NCI-H510A treated with DMSO at 0.1 percent for 48 hours (cell line): ENCODE results near the gene RAB5B.
A peak's percentile ranks its signal among the peaks of the same experiment; 100 is the strongest.

Experiments used
- DNase-seq: peaks from one replicate; lab custom pipeline; 2025; lab: John Stamatoyannopoulos, UW

Gene RAB5B, protein sequence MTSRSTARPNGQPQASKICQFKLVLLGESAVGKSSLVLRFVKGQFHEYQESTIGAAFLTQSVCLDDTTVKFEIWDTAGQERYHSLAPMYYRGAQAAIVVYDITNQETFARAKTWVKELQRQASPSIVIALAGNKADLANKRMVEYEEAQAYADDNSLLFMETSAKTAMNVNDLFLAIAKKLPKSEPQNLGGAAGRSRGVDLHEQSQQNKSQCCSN

DNA sequence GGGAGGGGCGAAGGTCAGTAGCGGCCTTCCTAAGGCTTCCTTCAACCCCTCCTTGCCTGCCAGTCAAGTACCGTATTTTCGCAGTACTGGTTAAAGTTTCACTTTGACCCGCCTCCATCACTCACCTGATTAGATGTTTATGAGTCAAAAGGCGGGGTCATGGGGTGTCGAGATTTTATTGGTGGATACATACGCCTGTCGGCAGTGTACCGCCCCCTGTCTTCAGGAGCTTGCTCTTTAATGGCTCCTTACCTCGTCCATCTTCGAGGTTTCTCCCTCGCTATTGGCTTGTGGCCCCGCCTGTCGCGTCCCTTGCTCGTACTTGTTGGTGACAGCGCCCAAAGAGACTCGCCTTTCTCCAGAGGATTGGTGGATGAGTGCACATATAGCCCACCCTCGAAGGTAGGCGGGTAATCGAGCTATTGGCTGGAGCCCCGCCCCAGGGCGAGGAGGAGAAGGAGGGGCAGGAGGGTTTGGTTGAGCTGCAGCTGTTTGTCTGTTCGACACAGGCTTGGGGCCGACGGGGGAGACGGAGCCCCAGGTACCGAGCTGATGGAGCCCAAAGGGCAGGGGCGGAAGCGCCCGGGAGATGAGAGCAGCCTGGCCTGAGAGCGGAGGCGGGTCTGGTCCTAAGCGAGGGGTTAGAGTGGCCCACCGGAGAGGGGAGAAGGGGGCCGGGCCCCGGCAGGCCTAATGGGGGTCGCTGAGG is at the start of gene RAB5B:
Gene RAB5B, plus strand, starts transcription at position 480 of the 709 bp plus-strand sequence. CDS start 12,883 bp downstream, outside the sequence.
- peak; percentile 99 for DNase-seq

DNA sequence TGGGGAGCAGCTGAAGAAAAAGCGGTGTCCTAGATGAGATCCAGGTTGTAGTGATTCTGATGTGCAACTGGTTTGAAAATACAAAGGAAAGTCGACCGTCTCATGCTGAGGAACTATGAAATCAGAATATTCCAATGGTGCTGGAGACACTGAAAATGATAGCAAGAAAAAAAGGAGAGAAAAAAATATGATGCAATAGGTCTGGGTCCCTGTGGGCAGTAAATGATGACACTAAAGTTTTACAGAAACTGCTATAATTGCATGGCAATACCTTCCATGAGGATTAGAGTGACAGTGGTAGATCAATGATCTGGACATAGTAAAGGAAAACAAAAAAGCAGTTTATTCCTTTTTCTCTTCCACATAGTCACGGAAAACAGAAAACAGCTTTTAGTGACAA is 48.5 kb upstream of the RAB5B start:
- DNase-seq = no peak

DNA sequence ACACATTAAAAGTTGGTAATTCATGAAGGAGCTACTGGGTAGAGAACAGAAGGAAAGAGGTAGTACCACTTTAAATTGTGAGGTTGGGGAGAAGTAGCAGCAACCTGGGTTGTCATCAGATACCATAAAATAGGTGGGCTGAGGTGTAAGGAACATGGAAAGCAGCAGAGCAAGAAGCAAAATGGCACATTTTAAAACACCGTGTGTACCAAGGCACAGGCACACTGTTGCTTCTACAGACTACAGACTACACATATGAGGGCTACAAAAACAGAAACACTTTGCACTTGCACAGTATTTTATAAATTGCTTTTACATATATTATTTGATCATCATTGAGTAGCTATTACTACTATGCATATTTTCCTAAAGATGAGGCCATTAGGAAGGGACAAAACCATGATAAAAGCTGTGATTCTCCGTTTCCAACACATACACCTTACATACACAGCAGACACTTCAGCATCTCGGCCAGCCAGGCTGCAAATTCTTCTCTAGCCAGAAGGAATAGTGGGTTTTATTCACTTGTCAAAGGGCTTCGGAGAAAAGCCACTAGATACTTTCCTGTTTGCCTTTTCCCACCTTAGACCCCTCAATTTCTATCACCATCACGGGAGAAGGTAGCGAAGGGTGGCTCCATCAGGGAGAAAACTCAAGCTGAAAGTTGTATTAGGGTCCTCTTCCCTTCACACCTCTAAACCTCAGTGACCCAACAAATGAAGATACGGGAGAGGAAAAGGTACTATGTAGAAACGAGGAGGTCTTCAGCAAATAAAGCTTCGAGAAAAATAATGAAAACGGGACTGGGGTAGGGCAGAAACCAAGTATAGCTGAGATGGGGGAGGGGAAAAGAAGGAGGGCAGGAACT is 47.8 kb upstream of the RAB5B start:
- no peak for DNase-seq

DNA sequence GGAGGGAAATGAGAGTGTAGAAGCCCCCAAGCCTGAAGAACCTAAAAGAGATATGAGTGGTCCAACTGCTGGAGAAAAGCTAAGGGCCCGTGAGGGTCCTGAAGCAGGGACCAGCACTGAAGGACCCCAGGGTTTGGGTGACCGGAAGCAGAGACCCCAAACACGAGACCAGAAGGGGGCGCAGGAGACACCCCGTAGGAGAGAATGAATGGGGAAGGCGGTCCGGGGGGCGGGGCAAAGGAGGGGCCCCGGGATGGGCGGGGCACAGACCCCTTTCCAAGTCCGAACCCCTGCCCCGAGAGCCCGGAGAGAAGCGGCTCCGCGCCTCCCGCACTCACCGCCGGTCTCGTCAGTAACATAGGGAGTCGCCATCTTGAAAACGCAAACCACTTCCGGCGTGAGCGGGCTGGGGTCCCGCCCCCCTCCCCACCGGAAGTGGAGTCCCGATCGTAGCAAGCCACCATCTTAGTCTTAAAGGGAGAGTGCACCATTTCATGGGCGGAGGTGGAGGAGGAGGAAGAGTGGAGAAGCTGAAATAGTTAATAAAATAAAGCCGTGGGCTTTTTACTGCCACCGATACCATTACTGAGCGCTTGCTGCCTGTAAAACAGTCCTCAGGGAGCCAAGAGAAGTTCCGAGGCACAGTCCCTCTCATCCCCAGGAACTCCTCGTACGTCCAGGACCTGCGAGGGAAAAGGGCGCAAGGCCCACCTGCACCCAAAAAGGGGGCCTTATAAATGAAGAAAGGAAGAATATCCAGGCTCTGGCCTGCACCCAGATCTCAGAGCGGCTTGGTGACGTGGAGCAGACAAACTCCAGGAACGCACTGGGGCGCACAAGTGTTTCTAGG is 46.9 kb upstream of the RAB5B start:
- peak; percentile 93 for DNase-seq

DNA sequence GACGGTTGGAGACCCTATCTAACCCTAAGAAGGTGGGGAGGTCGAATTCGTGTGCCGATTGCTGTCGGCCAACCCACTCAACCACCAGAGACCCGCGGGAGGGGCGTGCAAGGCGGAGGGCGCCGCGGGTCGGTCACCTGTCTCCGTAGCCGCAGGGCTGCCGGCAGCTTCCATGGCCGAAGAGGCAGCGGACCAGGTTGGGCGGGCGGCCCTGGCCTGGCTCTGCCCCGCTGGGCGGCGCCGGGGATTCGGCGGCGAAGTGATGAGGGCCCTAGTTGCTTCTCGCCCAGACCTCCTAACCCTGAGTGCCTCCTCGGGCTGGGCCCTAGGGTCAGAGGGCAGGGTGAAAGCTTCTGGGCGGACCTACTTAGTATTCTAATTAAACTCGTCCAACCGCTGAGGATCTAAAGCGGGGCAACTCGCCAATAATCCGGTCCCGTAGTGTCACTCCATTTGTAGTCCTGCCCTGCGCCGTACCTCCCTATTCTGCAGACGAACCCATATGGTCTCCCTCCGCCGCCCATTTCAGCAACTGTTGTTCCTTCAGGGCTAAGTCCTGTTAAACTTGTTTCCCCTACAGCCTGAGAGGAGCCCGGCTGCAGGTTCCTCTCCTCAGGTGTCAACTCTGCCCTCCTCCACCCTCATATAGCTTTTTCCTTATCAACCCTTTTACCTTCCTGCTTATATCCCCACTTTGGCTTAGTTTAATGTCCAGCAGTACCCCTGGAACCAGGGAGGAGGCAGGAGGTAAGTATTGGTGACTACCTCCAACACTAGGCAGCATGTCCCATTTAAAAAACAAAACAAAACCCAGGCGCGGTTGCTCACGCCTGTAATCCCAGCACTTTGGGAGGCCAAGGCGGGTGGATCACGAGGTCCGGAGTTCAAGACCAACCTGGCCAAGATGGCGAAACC is 46.0 kb upstream of the RAB5B start, which contains the start of gene PYM1:
Gene PYM1, minus strand, starts transcription at position 307 of the 915 bp plus-strand sequence. Its CDS starts 133 bp downstream, at position 174.
- DNase-seq = peak; percentile 74

DNA sequence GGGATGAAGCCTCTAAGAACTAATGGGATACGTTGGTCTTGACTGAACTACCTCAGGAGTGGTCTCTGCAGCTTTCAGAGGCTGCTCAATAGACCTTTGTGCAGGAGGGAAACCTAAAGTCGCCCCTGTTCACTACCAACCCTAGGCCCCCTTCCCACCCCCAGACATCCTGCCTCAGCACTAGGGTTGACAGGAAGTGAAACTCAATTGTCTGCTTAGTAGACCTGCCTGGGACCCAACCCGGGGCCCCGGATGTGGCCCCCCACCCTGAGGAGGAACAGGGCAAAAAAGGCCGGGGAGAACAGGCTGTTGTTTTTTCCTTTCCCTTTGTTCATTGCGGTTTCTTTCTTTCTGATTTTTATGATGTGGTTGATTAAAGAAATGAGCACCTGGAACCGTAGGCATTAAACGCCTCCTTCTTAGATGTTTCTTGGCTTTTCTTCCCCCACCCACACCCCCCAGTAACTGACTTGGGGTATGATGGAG is 44.5 kb upstream of the RAB5B start:
- no peak for DNase-seq

DNA sequence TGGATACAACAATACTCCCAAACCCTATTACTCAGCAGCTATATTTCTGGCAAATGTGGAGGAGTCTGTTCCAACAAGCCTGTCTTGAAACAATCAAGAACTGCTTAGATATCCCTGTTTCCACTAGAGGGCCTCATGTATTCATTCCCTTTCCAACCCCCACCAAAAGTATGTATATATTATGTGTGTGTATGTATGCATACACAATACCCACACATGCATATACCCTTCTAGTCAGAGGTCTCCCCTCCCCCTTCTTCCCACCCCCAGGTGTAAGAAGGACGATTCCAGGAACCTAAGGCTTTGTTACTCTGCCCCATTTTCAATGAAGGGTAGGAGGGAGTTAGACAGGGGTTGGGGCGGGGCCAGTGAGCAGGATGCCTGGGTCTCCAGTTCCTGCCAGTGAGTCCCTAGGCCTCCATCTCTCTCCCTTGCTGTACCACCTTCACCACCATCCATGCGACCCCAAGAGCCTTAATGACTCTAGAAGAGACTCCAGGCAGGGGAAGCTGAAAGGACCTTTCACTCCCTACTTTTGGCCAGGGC is 43.0 kb upstream of the RAB5B start, which contains the start of gene DGKA:
Gene DGKA, plus strand, starts transcription at position 392 of the 546 bp plus-strand sequence. CDS start 5,342 bp downstream, outside the sequence.
- DNase-seq = peak; percentile 70

DNA sequence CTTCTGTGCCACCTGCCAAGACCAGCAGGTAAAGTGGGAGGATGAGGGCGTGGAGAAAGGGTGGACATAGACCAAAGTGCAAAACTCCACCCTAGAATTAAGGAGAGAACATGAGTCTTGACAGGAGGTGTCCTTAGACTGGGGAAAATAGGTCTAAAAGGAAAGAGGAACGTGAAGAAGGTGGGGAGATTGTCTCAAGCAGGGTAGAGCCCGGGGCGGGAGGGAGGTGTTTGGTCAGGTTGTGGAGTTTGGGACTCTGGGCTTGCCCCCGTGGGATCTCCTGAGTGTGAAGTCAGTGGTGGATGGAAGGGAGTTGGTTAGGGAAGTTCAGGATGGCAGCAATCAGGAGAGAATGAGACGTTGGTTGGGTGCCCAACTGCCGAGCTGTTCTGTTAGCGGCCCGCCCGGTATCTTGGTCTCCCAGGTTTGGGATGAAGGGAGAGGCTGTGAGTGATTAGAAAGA is 42.5 kb upstream of the RAB5B start:
- DNase-seq = no peak

DNA sequence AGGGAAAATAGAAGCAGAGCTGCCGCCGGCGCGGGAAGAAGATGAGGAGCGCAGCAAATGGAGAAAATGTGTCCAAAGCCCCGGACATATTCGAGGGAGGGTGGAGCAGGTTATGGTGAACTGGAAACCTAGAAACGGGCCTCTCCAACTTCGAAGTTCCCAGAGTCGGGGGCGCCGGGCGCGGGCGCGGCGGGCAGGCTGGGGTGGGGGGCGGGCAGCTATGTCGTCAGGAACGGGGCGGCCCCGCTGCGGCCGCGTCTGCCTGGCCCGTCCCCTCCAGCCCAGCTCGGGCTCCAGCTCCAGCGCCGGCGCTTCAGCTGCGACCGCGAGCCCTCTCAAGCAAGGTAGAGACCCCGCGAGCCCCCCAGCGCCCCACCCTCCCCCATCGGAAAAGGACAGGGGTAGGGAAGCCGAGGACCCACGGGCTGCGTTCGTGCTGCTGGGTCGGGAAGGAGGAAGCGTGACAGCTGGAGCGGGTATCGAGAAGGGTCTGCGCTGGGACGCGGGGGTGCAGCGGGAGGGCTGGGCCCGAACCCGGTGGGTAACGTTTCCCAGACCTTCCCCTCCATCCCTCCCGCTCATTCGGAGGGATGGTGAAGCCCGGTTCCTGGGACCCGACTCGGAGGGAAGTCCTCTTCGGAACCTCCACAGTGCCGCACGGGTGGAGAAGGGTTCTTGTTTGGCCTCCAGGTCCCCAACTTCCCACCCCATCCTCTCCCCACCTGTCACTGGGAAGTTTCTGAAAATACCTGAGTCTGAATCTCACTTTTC is 41.9 kb upstream of the RAB5B start:
- DNase-seq = peak; percentile 58

DNA sequence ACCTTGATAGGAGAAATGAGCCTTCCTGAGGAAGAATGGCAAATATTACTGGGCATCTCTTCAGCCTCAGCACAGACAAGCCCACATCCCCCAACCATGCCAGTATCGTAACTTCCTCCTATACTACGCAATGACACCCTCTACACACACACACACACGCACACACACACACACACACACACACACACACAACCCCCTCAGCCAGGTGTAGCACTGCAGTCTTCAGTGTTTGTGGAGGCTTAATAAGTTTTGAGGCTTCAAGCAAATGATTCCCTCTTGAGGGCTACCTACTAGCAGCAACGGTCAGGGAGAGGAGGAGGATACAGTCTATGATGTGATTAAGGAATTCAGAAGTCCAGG is 41.3 kb upstream of the RAB5B start:
- no peak for DNase-seq

DNA sequence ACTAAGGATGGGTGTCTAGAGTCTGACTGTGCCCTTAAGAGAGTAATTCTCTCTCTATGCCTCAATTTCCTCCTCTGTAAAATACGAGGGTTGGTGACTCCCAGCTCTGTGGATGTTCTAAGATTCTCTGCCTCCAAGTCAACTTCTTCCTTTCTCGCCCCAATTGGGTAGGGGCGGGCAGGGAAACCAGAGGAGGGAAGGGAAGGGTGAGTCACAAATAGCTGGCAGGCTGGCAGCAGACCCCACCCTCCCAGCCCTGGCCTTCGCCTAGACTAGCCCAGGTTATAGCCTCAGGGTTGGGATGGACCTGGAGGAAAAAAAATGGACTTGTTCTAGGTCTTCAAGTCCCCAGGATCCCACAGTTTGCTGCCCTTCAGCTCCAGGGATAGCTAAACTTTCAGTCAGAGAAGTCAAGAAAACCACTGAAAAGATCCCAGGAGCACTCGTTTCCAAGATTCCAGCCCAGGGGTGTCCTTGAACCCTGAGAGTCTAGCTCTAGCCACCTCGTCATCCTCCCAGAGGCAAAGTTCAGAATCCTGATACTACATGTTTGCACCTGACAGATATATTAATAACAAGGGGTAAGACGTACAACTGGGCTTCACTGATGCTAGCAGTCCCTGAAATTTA is 40.6 kb upstream of the RAB5B start:
- DNase-seq = no peak

DNA sequence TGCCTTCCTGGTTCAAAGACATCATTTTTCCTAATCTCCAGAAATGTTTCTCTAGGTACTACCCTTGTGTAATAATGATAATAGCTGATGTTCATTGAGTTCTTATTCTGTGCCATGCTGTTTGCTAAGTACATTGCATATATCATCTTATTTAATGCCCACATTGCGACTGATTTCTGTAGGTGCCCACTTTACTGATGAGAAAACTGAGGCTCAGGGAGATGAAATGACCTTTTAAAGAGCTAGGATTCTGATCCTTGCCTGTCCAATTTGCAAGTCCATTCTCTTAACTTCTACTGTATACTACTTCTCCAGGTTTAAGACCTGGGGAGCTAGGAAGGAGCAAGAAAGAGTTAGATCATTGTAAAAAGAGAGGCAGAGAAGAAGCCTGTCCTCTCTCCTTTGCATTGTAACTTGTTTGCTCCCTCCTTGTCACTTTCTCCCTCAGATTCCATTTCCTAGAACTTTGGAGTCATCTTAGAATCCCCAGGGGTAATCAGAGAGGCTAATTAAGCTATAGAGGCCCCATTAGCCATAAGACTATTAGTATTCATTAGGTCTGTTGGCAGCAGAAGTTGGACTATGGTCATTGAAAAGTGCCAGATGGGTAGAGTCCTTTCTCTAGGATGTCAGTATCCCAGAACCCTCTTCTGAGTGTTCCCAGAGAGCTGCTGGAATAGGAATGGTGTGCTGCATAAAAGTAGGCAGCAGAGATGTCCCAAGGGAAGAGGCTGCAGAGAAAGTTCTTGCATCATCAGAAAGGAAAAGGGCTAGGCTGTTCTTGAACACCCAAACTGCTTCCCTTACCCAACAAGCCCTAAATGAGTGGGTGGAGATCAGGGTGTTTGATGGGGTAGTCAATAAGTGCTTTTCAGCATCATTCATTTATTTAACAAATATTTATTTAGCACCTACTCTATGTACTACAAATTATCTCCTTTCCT is 39.8 kb upstream of the RAB5B start:
- no peak for DNase-seq

DNA sequence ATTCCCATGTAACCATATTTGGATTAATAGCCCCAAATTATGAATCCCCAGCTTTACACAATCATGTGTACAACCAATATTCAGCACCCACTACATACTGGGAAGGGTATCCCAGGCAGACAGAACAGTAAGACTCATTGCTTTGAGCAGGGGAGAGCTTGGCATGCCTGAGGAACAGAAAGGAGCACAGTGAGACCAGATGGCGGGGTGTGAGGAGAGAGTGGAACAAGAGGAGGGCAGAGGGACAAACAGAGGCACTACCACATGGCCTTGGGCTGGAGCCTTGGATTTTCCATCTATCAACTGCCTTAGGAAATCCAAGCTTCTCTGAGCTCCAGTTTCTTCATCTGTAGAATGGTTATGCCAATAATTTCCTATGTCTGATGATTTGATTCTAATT is 39.1 kb upstream of the RAB5B start:
- DNase-seq = no peak

DNA sequence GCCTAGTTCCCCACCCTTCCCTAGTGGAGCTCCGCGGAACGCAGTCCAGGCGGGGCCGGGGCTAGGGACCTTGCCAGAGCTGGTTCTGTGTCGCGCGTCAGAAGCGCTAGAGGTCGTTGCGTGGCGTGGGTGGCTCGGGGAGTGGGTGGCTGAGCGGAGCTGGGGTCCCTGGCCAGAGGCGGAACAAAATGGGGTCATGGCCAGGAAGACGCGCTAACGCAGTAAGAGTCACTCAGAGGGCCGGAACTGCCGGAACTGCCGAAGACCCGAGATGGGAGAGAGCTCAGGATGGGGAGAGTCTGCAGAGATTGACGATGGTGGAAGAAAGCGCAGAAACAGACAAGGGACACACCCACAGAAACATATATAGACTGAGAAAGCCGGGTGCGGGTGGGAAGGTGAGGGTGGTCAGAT is 38.1 kb upstream of the RAB5B start:
- DNase-seq = no peak

DNA sequence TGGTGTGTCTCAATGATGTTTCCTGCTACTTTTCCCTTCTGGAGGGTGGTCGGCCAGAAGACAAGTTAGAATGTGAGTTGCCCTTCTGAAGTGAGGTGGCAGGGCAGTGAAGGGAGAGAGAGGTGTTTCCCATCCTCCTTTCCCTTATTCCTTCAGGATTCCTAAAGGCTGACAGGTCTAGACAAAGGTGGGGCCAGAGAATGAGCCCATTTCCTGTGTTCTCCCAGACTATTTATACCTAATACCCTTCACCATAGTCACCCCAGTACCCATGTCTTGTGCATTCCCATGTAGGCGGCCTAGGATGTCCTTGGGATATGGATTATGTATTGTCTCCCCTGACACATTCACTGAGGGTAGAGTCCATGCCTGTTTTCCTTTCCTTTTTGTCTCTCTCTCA is 35.9 kb upstream of the RAB5B start:
- DNase-seq = no peak

DNA sequence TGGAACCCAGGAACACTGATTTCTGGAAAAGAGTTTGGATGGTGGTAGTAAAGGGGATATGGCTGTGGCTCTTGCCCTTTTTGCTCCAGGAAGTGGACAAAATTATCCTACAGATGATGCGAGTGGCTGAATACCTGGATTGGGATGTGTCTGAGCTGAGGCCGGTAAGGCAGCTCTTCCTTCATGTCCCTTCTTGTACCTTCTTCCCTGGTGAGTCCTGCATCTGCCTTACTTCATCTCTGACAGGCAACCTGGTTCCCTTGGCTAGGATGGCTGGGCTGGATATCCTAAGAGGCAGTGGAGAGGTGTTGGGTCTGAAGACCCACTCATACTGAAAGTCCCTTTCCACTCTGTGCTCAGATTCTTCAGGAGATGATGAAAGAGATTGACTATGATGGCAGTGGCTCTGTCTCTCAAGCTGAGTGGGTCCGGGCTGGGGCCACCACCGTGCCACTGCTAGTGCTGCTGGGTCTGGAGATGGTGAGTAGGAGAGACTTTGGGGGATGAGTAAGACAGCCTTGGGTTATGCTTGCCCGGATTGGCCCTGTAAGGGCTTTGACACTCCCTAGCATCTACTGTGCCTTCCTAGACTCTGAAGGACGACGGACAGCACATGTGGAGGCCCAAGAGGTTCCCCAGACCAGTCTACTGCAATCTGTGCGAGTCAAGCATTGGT is 34.9 kb upstream of the RAB5B start:
- no peak for DNase-seq
